Measurements from ENCODE around the gene PHLDA3.

The PHLDA3 gene

DNA sequence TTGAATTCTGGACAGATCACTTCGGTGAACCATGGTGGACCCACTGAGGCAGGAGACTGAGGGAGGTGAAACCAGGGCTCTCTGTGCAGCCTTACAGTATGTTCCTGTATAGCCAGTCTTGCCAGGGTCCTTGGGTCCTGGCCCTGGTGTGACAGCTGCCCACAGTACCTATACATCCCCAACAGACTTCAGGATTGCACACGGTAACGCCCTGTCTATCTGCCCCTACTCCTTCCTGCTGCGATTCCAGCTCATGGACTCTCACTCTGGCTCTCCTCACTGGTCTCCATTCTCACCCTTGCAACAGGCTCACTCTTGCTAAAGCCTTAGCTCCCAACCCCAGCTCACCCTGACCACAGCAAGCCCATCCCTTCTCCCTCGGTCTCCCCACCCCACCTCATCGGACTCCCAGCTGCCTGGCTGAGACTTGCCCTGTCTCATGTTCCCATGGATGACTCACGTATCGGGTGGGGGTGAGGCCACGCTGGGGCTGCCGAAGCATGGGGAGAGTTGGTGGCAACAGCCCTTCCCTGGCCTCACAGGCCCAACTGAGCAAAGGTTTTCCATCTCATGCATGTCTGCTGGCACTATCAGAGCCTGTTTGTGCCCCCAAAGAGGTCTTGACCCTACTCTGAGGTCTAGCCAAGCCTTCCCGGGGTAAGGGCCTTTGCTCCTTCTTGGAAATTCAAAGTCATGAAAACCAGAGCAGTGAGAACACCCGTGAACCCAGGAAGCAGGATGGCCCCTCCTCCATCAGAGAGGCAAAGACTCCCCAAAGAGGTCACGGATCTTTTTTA is 7.1 kb downstream of the PHLDA3 start:
- peak; percentile 96 for DNase-seq (ENCODE audit: low spot score)

DNA sequence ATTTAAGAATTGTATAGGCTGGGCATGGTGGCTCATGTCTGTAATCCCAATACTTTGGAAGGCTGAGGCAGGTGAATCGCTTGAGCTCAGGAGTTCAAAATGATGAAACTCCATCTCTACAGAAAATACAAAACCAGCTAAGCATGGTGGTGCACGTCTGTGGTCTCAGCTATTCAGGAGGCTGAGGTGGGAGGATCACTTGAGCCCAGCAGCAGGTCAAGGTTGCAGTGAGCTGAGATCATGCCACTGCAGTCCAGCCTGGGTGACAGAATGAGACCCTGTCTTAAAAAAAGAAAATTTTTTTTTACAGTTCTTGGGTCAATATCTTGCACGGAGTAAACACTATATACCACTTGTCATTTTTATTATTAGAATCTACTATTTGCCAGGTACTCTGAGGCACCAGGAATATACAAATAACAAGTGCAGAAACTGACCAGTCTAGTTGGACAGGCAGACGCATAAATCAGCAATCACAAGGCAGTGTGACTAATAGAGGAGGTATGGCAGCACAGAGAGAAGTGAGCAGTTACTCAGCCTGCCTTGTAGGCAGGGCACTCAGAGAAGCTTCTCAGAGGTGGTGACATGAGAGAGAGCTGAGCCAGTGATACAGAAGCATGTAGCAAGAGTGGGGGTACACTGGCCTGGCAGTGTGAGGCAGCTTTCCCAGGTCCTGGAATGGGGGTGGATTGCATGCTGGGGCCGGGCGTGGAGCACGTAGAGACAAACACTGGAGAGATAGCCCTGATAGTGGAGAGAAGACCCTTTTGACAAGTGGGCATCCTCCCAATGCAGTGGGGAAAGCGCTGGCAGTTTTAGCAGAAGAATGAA is 8.0 kb downstream of the PHLDA3 start:
- DNase-seq (ENCODE audit: low spot score), result peak; percentile 97

DNA sequence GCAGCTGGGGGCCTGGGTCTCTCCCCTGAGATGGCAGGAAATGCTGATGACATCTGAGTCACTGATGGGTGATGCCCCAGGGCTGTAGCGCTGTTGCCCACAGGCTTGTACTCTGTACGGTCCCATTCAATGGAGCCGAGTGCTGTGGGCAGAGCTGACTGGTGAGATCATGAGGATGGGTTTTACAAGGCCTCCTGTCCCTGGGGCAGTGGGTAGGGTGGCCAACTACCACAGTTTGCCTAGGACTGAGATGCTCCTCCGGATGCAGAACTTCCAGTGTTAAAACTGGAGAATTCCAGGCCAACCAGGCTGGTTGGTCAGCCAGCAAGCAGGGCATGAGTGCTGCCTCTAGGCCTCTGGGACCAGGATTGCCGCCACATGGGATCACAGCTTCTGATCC is 9.2 kb downstream of the PHLDA3 start:
- no peak for DNase-seq (ENCODE audit: low spot score)

DNA sequence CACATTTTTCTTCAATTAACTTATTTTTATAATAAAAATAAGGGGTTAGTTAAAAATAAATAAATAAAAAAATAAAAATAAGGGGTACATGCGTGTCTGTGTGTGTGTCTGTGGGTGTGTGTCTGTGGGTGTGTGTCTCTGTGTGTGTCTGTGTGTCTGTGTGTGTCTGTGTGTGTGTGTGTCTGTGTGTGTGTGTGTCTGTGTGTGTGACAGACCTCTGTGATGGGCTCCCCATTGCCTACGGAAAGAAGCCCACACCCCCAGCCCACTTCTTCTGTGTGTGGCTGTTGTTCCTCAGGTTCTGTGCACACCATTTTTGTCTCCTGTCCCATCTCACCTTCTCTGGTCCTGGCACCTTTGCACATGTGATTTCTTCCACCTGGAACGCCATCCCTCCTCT is 9.9 kb downstream of the PHLDA3 start:
- DNase-seq (ENCODE audit: low spot score), result no peak

DNA sequence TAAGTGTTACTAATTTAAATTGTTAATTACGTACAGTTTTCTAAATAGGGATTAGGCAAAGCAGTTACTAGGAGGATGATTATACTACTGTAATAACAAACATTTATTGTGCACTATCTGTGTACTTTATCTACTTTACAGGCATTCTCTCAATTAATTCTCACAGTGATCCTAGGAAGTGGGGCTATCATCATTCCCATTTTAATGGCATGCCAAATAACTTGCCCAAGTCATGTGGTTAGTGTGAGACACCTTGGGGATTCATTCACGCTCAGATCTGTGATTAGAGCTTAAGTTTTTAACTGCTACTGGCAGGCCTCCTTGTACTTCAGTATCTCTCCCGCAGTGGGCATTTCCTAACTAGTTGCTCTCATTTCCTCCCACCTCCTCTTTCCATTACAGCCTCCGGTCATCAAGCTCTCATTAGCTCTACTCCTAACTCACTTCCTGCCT is 11.5 kb downstream of the PHLDA3 start:
- no peak for DNase-seq (ENCODE audit: low spot score)

DNA sequence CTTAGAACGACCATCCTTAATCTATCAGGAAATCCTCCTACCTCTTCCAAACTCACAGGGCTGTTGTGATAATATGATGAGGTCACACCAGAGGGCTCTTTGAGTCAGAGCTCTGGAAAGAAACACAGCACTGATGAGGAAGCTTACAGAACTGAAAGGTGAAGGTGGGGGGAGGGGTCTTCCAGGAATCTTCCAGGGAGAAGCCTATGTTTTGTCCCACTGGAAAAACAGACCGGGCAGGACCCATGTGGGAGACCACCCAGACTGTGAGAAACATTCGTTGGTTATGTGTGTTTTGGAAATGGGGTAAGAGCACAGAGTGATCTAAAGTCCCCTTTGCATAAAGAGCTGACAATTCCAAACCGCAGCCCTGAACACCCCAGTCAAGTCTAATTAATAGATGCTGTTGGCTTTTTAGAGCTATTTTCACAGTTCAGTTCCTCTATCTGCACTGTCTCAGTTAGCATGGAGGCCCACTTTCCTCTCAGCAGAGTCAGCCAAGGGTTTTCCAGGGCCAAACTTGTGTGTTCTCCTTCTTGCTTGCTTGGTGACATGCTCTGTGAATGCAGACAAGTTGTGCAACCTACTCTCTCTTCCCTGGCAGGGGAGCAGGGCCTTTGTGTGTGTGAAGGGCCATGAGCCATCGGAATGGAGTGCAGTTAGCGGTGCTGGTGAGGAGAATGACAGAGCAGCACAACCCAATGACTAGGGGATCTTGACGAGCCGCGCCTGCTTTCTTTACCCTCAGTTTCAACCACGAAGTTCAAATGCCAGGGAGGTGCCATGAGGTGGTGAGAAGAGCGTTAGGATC is 12.3 kb downstream of the PHLDA3 start:
- DNase-seq (ENCODE audit: low spot score), result peak; percentile 95

DNA sequence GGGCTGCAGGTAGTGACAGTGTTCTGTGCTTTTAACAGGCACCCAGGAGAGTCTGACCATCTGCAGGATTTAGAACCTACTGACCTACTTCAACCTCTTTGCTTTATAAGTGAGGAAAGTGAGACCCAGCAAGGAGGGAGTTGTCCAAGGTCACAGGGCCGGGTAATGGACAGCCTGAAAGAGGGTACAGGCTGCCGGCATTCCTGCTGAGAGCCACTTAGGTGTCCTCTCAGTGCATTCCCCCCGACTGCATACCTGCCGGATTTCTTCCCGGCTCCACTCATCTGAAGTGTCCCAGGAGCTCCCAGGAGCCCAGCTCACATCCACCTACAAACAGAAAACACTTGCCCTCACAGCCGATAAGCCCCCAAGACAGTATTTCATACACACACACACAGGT is 13.9 kb downstream of the PHLDA3 start:
- DNase-seq (ENCODE audit: low spot score), result no peak

DNA sequence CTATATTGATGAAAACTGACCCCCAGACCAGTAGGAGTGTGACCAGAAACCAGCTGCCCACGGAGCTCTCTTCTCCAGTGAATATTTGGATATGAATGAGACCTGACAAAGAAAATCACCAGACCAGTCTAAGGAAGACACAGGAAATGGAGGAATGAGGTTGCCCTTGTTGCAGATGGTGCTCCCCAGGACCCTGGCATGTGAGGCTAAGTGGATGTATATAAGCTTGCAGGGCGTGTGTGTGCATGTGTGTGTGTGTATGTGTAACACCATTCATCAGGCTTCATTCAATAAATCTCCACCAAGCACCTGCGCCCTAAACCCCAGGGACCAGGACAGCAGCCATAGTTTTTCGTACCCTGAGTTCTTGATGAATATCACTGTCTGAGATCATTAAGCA is 14.4 kb downstream of the PHLDA3 start:
- no peak for DNase-seq (ENCODE audit: low spot score)

DNA sequence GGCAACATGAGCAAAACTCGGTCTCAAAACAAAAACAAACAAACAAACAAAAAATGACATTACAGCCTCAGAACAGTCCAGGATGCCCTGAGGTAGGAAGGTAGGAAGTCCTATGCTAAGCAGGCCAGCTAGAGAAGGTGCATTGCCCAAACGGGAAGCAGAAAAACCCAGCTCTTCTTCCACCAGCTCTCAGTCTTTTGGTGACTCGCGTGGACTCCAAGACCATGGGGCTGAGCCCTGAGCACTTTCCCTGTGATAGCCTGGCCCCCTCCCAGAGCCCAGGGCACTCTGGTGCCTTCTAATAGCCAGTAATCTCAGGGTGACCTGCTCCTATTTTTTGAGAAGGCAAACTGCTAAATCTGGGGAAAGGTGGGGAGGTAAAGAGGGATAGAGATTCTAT is 16.1 kb downstream of the PHLDA3 start:
- DNase-seq (ENCODE audit: low spot score), result no peak

DNA sequence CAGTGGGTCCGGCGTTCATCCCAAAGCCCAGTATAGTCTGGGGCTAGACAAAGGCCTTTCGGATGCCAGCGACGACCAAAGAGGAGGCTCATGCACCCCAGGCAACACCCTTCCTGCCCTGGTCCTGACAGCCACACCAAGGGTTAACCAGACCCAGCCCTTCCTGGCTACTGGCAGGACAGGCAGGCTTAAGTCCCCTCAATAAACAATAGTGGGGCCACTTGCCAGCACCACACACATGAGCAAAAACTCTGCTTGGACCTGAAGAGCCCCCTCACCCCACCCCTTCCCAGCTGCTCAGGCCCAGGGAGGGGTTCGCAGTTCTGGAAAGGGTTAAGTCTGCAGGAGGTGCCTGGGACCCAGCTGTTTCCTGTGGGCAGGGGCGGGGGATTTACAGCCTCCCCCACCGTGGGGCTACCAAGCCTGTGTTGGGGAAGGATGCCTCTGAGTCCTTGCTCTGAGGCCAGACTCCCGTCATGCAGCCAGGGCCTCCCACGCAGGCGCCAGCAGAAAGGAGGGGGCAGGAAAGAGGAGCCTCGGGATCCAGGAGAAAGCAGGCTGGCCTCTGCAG is 18.2 kb downstream of the PHLDA3 start:
- DNase-seq (ENCODE audit: low spot score), result peak; percentile 54

DNA sequence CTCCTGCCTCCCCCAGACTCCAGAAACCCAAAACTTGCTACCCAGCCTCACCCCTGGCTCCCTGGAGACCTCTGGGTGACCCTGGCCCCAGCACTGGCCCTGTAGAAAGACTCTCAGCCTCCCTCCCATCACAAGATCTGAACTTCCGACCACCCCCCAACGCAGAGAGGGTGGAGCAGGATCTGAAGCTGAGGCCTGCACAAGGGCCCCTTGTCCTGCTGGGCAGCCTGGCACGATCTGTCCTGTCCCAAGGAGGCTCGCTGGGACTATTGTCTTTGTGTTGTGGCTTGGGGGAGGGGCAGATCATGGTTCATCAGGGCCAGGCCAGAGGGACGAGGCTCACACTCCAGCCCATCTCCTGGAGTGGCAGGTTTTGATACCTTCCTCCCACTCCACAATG is 20.0 kb downstream of the PHLDA3 start:
- no peak for DNase-seq (ENCODE audit: low spot score)

DNA sequence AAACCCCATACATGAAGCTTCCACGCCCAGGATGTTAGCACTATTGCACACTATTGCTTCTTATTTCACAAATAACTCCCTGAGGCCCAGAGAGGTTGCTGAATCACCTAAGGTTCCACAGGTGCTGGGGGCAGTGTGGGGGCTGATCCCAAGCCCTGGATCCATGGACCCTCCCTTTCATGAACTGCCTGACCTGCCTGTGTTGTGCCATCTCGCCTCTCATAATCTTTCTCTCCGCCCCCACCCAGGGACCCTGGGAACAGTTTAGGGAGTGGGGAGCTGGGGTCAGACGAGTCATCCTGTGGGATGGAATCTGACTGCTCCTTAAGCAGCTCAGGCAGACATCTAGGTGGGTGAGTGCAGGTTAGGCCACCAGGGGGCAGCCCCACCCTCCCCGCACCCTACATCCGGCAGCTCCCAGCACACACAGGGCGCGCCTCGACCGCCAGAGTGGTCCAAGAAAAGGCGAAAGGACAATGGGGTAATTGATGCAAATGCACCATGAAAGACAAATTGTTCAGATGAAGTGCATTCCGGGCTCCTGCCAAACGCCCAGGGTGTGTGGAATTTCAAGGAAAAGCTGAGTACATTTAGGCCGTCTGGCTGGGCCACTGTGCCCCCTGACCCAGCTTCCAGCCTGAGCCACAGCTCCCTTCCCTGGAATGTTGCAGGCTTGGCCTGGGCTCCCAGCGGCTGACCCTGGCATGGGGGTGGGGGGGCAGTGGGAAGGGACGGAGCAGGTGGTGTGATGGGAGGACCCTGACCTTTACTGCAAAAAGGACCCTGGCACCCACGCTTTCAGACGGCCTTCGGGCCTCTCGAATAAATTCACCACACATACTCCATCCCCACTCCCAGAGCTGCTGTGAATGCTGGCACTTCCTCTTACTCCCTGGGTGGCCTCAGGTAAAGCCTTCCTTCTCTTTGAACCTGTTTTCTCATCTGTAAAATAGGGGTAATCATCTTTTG is 20.8 kb downstream of the PHLDA3 start:
- peak; percentile 80 for DNase-seq (ENCODE audit: low spot score)

DNA sequence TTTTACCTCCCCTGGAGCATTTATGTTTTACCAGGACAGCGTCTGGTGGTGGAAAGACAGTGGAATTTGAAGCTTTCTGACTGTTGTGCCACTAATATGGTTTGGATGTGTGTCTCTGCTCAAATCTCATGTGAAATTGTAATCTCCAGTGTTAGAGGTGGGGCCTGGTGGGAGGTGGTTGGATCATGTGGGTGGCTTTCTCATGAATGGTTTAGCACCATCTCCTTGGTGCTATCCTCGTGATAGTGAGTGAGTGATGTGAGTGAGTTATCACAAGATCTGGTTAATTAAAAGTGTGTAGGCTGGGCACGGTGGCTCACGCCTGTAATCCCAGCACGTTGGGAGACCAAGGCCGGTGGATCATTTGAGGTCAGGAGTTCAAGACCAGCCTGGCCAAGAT is 23.7 kb downstream of the PHLDA3 start:
- no peak for DNase-seq (ENCODE audit: low spot score)

DNA sequence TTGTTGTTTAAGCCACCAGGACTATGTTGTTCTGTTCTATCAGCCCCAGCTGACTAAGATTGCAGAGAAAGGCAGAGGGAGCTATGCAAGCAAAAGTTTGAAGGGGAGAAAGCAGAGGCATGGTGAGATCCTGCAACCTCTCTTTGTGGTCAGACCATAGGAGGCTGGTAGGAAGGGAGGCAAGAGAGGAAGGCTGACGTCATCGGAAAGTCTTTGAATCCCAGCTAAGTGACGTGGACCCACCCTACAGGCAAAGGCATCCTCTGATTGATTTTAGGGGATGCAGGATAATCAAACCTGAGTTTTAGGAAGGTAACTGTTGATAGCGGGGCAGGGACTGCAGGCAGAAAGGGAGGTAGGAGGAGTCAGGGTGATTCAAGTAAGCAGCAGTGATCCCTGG is 24.2 kb downstream of the PHLDA3 start:
- no peak for DNase-seq (ENCODE audit: low spot score)

DNA sequence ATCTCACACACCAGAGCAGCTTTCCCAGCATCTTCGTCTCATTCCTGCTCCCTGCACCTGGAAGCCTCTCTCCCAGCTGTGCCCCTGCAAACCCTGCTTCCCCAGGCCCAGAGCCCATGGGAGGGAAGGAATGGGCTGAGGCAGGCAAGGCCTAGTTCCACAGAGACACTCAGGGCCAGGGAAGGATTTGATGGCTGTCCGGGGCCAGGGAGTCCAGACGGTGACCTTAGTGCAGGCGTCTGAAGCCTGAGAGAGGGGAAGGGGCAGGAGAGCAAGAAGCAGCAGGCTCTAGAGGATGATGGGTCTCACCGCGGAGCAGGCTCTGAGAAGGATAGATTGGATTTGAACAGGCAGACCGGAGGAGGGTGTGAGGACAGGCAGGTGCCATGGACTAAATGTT is 25.2 kb downstream of the PHLDA3 start:
- DNase-seq (ENCODE audit: low spot score), result no peak

DNA sequence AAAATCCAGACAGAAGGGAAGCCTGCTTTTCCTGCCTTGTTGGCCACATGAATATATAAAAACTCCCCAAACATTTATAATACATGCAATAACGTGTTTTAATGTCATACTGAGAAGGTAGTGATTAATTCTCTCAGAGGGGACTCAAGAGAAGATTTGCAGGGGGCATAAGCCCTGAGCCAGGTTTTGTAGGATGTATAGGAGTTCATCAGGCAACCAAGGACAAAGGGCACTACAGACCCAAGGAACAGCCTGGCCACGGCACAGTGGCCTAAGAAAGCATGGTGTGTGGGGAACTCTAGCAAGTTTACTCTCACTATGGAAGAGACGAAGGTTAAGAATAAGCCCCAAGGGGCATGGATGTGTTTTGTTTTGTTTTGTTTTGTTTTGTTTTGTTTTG is 32.0 kb downstream of the PHLDA3 start:
- DNase-seq (ENCODE audit: low spot score), result no peak

DNA sequence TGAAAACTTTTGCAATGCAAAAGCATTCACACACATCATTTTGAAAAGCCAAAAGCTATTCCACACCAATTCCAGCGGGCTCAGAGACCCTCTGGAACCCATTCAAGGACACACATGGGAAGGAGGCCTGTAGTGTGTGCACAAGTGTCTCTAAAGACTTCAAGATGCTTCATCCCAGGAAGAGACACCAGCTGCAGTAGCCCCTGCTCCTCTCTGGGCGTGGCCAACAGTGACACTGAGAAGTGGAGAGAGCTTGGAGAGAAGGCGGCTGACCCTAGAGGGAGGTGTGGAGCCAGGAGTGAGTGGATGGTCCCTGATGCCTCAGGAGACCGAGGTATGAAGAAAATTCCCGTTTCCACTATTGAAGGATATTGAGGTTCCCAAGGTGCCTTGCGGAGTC is 32.6 kb downstream of the PHLDA3 start:
- peak; percentile 14 for DNase-seq (ENCODE audit: low spot score)

DNA sequence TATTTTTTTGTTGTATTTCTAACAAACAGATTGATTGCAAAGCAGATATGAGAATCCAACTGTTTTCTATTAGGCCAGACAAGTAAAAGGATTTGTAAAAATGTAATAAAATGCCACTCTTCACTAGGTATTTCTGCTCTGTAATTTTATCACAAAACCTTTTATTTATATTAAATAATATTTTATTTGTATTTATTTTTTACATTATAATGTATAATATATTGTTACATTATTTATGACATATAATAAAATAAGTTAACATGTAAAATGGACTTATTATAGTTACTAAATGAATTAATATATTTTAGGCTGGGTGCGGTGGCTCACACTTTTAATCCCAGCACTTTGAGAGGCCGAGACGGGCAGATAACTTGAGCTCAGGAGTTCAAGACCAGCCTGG is 34.7 kb downstream of the PHLDA3 start:
- no peak for DNase-seq (ENCODE audit: low spot score)

DNA sequence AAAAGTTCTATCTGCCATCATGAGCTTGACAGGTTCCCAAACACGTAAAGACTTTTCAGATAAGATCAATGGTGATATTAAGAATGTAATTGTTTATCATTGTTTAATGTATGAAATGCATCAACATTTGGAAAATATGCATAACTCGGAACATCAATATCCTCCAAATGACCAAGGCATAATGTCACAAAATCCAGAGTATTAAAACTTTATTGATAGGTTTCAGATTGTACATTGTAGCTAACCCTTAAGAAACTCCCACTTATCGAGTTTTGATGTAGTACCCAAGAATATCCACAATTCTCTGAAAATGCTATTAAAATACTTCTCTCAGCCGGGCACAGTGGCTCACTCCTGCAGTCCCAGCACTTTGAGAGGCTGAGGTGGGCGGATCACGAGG is 35.4 kb downstream of the PHLDA3 start:
- no peak for DNase-seq (ENCODE audit: low spot score)

DNA sequence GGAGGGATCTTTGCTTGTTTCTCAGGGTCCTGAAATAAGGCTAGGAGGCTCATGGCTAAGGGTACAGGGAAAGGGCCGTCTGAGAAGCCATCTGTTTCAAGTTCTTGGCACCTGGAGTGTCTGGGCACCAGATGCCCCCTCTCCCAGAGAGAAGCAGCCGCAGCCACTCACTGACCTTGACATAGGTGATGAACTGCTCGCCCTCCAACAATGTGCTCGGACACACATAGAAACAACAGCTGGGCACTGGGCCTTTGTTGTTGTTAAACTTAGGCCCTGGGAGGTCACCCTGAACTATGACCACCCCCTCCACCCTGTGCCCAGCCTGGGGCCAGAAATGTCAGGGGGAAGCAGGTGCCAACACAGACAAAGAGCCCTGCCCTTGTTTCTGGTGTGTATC is 38.2 kb downstream of the PHLDA3 start:
- DNase-seq (ENCODE audit: low spot score), result no peak

Data from kidney tubule cell (primary cell).